HCT116 (cell line): Measurements from ENCODE around the gene MAGT1. TPM values are rescaled to one million over a fixed set of nuclear protein-coding genes. Genes with fewer than 3 reads are reported as not detected.
"Not testable (repeated sequence)": the region's sequence is repeated elsewhere in the genome, so short reads cannot be mapped to it uniquely, and the experiment has no call there.

Source experiments
- ATAC-seq: fragments of 200-7000 bp; cut with Tn5 transposase; 2 replicates; pipeline ENCODE4 v1.9.1; 2020; ENCODE audit warnings: mild to moderate bottlenecking, moderate library complexity
- BruUV-seq: library from RNA; stranded (reverse); fragments of 400-500 nt; replicated peaks from 2 replicates; lab custom pipeline; 2021; lab: Mats Ljungman, UMichigan
- CTCF ChIA-PET: fragments of 300-600 bp; sonication (Branson Sonifier 250); formaldehyde crosslinking; loops from one replicate; lab custom pipeline; 2021; ENCODE audit warnings: antibody characterized with exemption; lab: Charles Lee
- POLR2A ChIA-PET: fragments of 300-600, 350-600 bp; sonication (Branson Sonifier 250); formaldehyde crosslinking; loops from one replicate; lab custom pipeline; 2021; ENCODE audit warnings: antibody characterized with exemption; lab: Charles Lee
- RAD21 ChIA-PET, 2 experiments: fragments of 300-600 bp; sonication (Branson Sonifier 250); formaldehyde crosslinking; loops; one replicate each; lab custom pipeline; 2023; ENCODE audit warnings: low total read pairs in 2 of 2; ENCODE audit not compliant: uncharacterized antibody in 2 of 2, unreplicated experiment in 2 of 2, low non-redundant PET in 1 of 2; lab: Charles Lee
- DNase-seq: peaks from one replicate; pipeline ENCODE4 v3.0.0-alpha.2; 2010; ENCODE audit warnings: low read depth, low spot score
- H2AFZ ChIP-seq: fragments of 200-600 bp; shearing (Covaris generic), sonication (generic); 2 replicates; pipeline ENCODE4 v1.6.1; 2017; ENCODE audit warnings: low read depth, mixed run types, mixed read lengths, antibody characterized with exemption, low read length; ENCODE audit not compliant: poor library complexity, severe bottlenecking
- H3K27ac ChIP-seq: 2 replicates; pipeline ENCODE4 v1.5.1; 2012; ENCODE audit warnings: low read depth, low read length
- H3K27me3 ChIP-seq: fragments of 200-600 bp; sonication (generic); 2 replicates; pipeline ENCODE4 v1.6.1; 2016; ENCODE audit warnings: mixed run types, low read length, mixed read lengths; ENCODE audit not compliant: insufficient read depth
- H3K36me3 ChIP-seq, 2 experiments: fragments of 200-500 bp in 1 of 2; fragments of 200-600 bp in 1 of 2; sonication (Bioruptor generic) in 1 of 2; sonication (generic) in 1 of 2; 2 replicates each; pipeline versions ENCODE4 v1.5.1 to v1.6.1; 2014 to 2016; ENCODE audit warnings: low read length in 2 of 2, inconsistent platforms in 1 of 2, mixed read lengths in 1 of 2, mixed run types in 1 of 2; ENCODE audit not compliant: insufficient read depth in 2 of 2, control insufficient read depth in 1 of 2
- H3K4me1 ChIP-seq, 2 experiments: fragments of 200-600 bp in 1 of 2; sonication (generic) in 1 of 2; 2 replicates each; pipeline versions ENCODE4 v1.5.1 to v1.6.1; 2012 to 2017; ENCODE audit warnings: low read length in 2 of 2, inconsistent platforms in 1 of 2, mild to moderate bottlenecking in 1 of 2, mixed read lengths in 1 of 2, mixed run types in 1 of 2, moderate library complexity in 1 of 2; ENCODE audit not compliant: insufficient read depth in 2 of 2, control insufficient read depth in 1 of 2
- H3K4me2 ChIP-seq: fragments of 200-600 bp; sonication (generic); 2 replicates; pipeline ENCODE4 v1.6.1; 2017; ENCODE audit warnings: mixed run types, low read length, mixed read lengths
- H3K4me3 ChIP-seq, 2 experiments: fragments of 200-600 bp in 1 of 2; sonication (generic) in 1 of 2; replicated peaks in 1 of 2; 2 replicates each; pipeline ENCODE4 v1.5.1; 2011 to 2016; ENCODE audit warnings: low read length in 2 of 2, control low read depth in 1 of 2, low read depth in 1 of 2, mild to moderate bottlenecking in 1 of 2, mixed read lengths in 1 of 2, mixed run types in 1 of 2
- H3K79me2 ChIP-seq: fragments of 200-600 bp; sonication (generic); 2 replicates; pipeline ENCODE4 v1.6.1; 2017; ENCODE audit warnings: mild to moderate bottlenecking, mixed run types, low read length, moderate library complexity, mixed read lengths; ENCODE audit not compliant: insufficient read depth
- H3K9ac ChIP-seq: fragments of 200-600 bp; sonication (generic); 2 replicates; pipeline ENCODE4 v1.6.1; 2016; ENCODE audit warnings: low read length, mixed read lengths
- H3K9me2 ChIP-seq: fragments of 200-600 bp; sonication (generic), shearing (Covaris generic); 2 replicates; pipeline ENCODE4 v1.6.1; 2017; ENCODE audit warnings: mixed run types, mild to moderate bottlenecking, moderate library complexity; ENCODE audit not compliant: insufficient read depth
- H3K9me3 ChIP-seq, 2 experiments: fragments of 200-500 bp in 1 of 2; fragments of 200-600 bp in 1 of 2; sonication (Bioruptor generic) in 1 of 2; sonication (generic) in 1 of 2; 2 replicates each; pipeline ENCODE4 v1.6.1; 2014 to 2017; ENCODE audit warnings: low read length in 2 of 2, mixed read lengths in 2 of 2, inconsistent platforms in 1 of 2, low read depth in 1 of 2, mild to moderate bottlenecking in 1 of 2, mixed run types in 1 of 2, moderate library complexity in 1 of 2; ENCODE audit not compliant: control insufficient read depth in 1 of 2, insufficient read depth in 1 of 2
- H4K20me1 ChIP-seq: fragments of 200-600 bp; sonication (generic), shearing (Covaris generic); 2 replicates; pipeline ENCODE4 v1.6.1; 2017; ENCODE audit warnings: mixed run types, mild to moderate bottlenecking, moderate library complexity; ENCODE audit not compliant: insufficient read depth
- CBX3 ChIP-seq: IDR thresholded peaks from 2 replicates; pipeline ENCODE4 v1.6.1; 2012; ENCODE audit warnings: low read depth
- JUND ChIP-seq: IDR thresholded peaks from 2 replicates; pipeline ENCODE4 v1.6.1; 2012
- REST ChIP-seq: IDR thresholded peaks from 2 replicates; pipeline ENCODE4 v1.6.1; 2012; ENCODE audit warnings: low read depth
- SP1 ChIP-seq: IDR thresholded peaks from 2 replicates; pipeline ENCODE4 v1.6.1; 2012; ENCODE audit warnings: low read depth
- TCF7L2 ChIP-seq: IDR thresholded peaks from 2 replicates; pipeline ENCODE4 v1.7.0; 2011; ENCODE audit warnings: borderline replicate concordance, inconsistent platforms; ENCODE audit not compliant: insufficient read depth, insufficient read length; ENCODE audit errors: extremely low read depth
- YY1 ChIP-seq: IDR thresholded peaks from 2 replicates; pipeline ENCODE4 v1.6.1; 2011; ENCODE audit warnings: low read length, low read depth, moderate library complexity, mild to moderate bottlenecking; ENCODE audit not compliant: insufficient replicate concordance; ENCODE audit errors: extremely low read depth
- ZNF274 ChIP-seq: fragments of 200-500 bp; sonication (Bioruptor generic); IDR thresholded peaks from 2 replicates; pipeline ENCODE4 v1.6.1; 2014; ENCODE audit warnings: mild to moderate bottlenecking, low read depth, low read length, inconsistent platforms
- intact Hi-C: fragments of 100-400 bp; cut with micrococcal nuclease; formaldehyde crosslinking; loops from 2 replicates; pipeline ENCODE4 v1.10.0; 2022
- total RNA-seq: library from RNA; stranded (reverse); gene quantifications from one replicate; pipeline ENCODE4 v1.2.1, GENCODE V29; 2021; ENCODE audit not compliant: unreplicated experiment

The MAGT1 gene
- total RNA-seq, 1 experiment from 2014 or later: 39.5 TPM

- H3K36me3 ChIP-seq: no peaks in the 10 kb centered on the region
- H3K9me3 ChIP-seq: no peaks in the 10 kb centered on the region
- ATAC-seq: no peak
- H3K9ac ChIP-seq: no peak overlapping the region
- H2AFZ ChIP-seq: no peak overlapping the region
- no peaks in the 10 kb centered on the region for H3K79me2 ChIP-seq
- ChIA-PET RAD21 (no interaction called here), POLR2A (no interaction called here), CTCF (no interaction called here)
- no peak overlapping the region for H3K4me3 ChIP-seq
- H3K4me1 ChIP-seq: no peaks in the 10 kb centered on the region
- BruUV-seq: no TSS peak
- no peaks in the 10 kb centered on the region for H3K27me3 ChIP-seq
- intact Hi-C loops: no loop called here
- no peak overlapping the region for H3K4me2 ChIP-seq
- no peaks in the 10 kb centered on the region for H3K9me2 ChIP-seq
- TF ChIP-seq TCF7L2 (no peak), SP1 (no peak), CBX3 (no peak), REST (no peak), YY1 (no peak), JUND (no peak), ZNF274 (no peak)
- no peak overlapping the region for H3K27ac ChIP-seq
- no peak for DNase-seq
- no peaks in the 10 kb centered on the region for H4K20me1 ChIP-seq
These were observed 27.6 kb upstream of the MAGT1 start for GRCh38 chrX:77922787-77923186.

- RAD21 ChIA-PET, H4K20me1 ChIP-seq, H3K4me2 ChIP-seq, ATAC-seq, BruUV-seq, DNase-seq, H2AFZ ChIP-seq, H3K9me2 ChIP-seq, H3K9ac ChIP-seq, POLR2A ChIA-PET, H3K27me3 ChIP-seq, intact Hi-C loops, H3K9me3 ChIP-seq, H3K27ac ChIP-seq, CTCF ChIA-PET, H3K36me3 ChIP-seq, H3K4me3 ChIP-seq, H3K4me1 ChIP-seq, H3K79me2 ChIP-seq: not testable (repeated sequence)
These were observed 24.1 kb upstream of the MAGT1 start for GRCh38 chrX:77919370-77919769.
